ENCODE measurements around the gene H2AZ1.

DNA sequence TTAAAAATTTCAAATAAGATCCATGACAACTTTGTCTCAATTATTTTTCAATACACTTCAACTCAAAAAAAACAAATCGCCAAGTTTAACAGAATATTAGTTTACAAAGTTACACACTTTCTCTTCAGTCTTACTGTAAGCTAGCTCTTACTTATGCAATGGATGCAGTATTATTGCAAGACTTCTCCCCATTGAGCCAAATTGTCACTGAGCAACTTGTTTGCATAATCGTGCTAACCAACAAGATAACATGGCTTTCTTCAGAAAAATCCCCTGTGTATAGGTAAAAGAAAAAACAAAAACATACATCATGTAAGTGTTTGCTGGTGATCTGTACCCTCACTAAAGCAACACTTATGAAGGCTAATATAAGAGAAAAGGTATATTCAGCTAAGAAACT, 22.5 kb downstream of the H2AZ1 start:
- TF ChIP-seq, protein P1, sequence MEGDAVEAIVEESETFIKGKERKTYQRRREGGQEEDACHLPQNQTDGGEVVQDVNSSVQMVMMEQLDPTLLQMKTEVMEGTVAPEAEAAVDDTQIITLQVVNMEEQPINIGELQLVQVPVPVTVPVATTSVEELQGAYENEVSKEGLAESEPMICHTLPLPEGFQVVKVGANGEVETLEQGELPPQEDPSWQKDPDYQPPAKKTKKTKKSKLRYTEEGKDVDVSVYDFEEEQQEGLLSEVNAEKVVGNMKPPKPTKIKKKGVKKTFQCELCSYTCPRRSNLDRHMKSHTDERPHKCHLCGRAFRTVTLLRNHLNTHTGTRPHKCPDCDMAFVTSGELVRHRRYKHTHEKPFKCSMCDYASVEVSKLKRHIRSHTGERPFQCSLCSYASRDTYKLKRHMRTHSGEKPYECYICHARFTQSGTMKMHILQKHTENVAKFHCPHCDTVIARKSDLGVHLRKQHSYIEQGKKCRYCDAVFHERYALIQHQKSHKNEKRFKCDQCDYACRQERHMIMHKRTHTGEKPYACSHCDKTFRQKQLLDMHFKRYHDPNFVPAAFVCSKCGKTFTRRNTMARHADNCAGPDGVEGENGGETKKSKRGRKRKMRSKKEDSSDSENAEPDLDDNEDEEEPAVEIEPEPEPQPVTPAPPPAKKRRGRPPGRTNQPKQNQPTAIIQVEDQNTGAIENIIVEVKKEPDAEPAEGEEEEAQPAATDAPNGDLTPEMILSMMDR (IDR thresholded peaks at IDR 0.05), result no peak
- TF ChIP-seq POLR2A (IDR thresholded peaks at IDR 0.05), result no peak
